HFFc6 (cell line): ENCODE results near the gene ADAD2. TPM values are rescaled to one million over a fixed set of nuclear protein-coding genes. Genes with fewer than 3 reads are reported as not detected.

Experiments
- DNase-seq: peaks from one replicate; pipeline ENCODE4 v3.0.0-alpha.2; 2018
- H3K27ac Mint-ChIP-seq: 2 replicates; pipeline ENCODE4 v1.8.0; 2020; ENCODE audit warnings: mild to moderate bottlenecking, mixed read lengths
- H3K27me3 Mint-ChIP-seq: 2 replicates; pipeline ENCODE4 v1.8.0; 2021; ENCODE audit warnings: mild to moderate bottlenecking, moderate library complexity, mixed read lengths; ENCODE audit not compliant: insufficient read depth
- H3K36me3 Mint-ChIP-seq: 2 replicates; pipeline ENCODE4 v1.8.0; 2021; ENCODE audit warnings: low read depth, mixed read lengths
- H3K4me1 Mint-ChIP-seq: 2 replicates; pipeline ENCODE4 v1.8.0; 2020; ENCODE audit warnings: low read depth, mixed read lengths
- H3K4me3 Mint-ChIP-seq: 2 replicates; pipeline ENCODE4 v1.8.0; 2020; ENCODE audit warnings: mild to moderate bottlenecking, moderate library complexity, mixed read lengths
- H3K9me3 Mint-ChIP-seq: 2 replicates; pipeline ENCODE4 v1.8.0; 2020; ENCODE audit warnings: mild to moderate bottlenecking, mixed read lengths
- CTCF ChIP-seq: fragments of 200-600 bp; sonication (generic); IDR thresholded peaks from 2 replicates; pipeline ENCODE4 v1.5.0; 2021; ENCODE audit warnings: antibody characterized with exemption, mild to moderate bottlenecking
- total RNA-seq, 6 experiments: library from RNA; stranded (reverse); fragmentation: NEBNext Ultra II Directional; extraction: Animal tissue kit (Norgen Biotek cat#: 25700); gene quantifications; 2 replicates in 1 of 6; 3 replicates in 5 of 6; pipeline ENCODE4 v1.2.3, GENCODE V29; 2021

ADAD2 gene
- total RNA-seq, 6 experiments from 2014 or later = not detected

GRCh38 chr16:84159007-84159406 is 31.9 kb upstream of the ADAD2 start:
- DNase-seq = no peak
- H3K4me1 Mint-ChIP-seq = peaks cover 32% of the 10 kb centered on the region
- H3K36me3 Mint-ChIP-seq = no peaks in the 10 kb centered on the region
- no peak for TF ChIP-seq CTCF
- H3K27me3 Mint-ChIP-seq = peaks cover 27% of the 10 kb centered on the region
- H3K27ac Mint-ChIP-seq = no peak overlapping the region
- H3K9me3 Mint-ChIP-seq = no peaks in the 10 kb centered on the region
- H3K4me3 Mint-ChIP-seq = no peak overlapping the region

GRCh38 chr16:84159800-84160199 is 31.2 kb upstream of the ADAD2 start:
- Mint-ChIP-seq H3K9me3 (no peaks in the 10 kb centered on the region), H3K4me3 (no peak overlapping the region), H3K27me3 (peaks cover 30% of the 10 kb centered on the region), H3K27ac (no peak overlapping the region), H3K36me3 (no peaks in the 10 kb centered on the region), H3K4me1 (peaks cover 32% of the 10 kb centered on the region)
- no peak for TF ChIP-seq CTCF
- DNase-seq = no peak

- no peaks in the 10 kb centered on the region for H3K36me3 Mint-ChIP-seq
- TF ChIP-seq CTCF = no peak
- no peak for DNase-seq
- no peaks in the 10 kb centered on the region for H3K9me3 Mint-ChIP-seq
- peaks cover 30% of the 10 kb centered on the region for H3K27me3 Mint-ChIP-seq
- peaks cover 32% of the 10 kb centered on the region for H3K4me1 Mint-ChIP-seq
- no peak overlapping the region for H3K27ac Mint-ChIP-seq
- H3K4me3 Mint-ChIP-seq = no peak overlapping the region
Observed at GRCh38 chr16:84161037-84161436, 29.9 kb upstream of the ADAD2 start.

DNA sequence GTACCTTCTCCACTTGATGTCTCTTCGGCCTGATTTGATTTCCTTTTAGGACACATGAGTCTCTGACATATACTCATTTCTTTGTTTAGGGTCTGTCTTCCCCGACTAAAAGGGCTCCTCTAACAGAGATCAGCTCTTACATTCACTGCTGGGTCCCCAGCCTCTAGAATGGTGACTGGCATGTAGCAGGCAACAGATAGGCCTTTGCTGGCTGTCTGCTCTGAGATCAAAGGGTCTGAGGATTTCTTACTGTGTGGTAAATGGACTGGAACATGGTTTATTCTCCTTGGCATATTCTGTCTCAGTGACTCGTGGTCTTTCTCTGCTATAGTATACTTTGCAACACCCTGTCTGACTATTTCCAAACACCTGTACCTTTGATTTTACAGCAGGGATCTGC is 29.2 kb upstream of the ADAD2 start:
- no peaks in the 10 kb centered on the region for H3K9me3 Mint-ChIP-seq
- no peak for TF ChIP-seq CTCF
- no peaks in the 10 kb centered on the region for H3K36me3 Mint-ChIP-seq
- no peak for DNase-seq
- H3K4me1 Mint-ChIP-seq = peaks cover 26% of the 10 kb centered on the region
- no peak overlapping the region for H3K27ac Mint-ChIP-seq
- H3K27me3 Mint-ChIP-seq = peaks cover 36% of the 10 kb centered on the region
- H3K4me3 Mint-ChIP-seq = no peak overlapping the region

GRCh38 chr16:84165746-84166145 is 25.2 kb upstream of the ADAD2 start:
- no peak overlapping the region for H3K27ac Mint-ChIP-seq
- no peak for TF ChIP-seq CTCF
- H3K9me3 Mint-ChIP-seq = no peaks in the 10 kb centered on the region
- H3K27me3 Mint-ChIP-seq = peaks cover 26% of the 10 kb centered on the region
- H3K4me3 Mint-ChIP-seq = no peak overlapping the region
- no peak for DNase-seq
- H3K4me1 Mint-ChIP-seq = peaks cover 6% of the 10 kb centered on the region; the same call in 1 of the 2 replicates
- no peaks in the 10 kb centered on the region for H3K36me3 Mint-ChIP-seq
